HS-5 (cell line): ENCODE measurements around the gene PLEKHG3.

Experiments used
- DNase-seq: peaks from one replicate; pipeline ENCODE4 v3.0.0-alpha.2; 2012; ENCODE audit warnings: low read depth

PLEKHG3 gene

DNA sequence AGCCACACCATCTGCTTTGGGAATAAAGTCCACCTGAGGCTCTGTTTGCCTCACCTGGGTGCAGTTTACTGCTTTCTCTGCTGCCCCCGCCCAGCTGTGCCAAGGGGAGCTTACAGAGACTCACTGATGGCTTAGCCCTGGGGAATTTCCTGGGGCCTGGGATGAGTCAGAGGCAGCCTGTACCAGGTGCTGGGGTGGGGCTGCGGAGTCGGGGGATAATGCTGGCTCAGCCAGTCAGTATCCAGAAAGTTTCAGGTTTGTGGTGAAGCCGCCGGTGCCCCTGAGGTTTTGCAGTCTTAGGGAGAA, 22.3 kb downstream of the PLEKHG3 start:
- DNase-seq, result no peak

DNA sequence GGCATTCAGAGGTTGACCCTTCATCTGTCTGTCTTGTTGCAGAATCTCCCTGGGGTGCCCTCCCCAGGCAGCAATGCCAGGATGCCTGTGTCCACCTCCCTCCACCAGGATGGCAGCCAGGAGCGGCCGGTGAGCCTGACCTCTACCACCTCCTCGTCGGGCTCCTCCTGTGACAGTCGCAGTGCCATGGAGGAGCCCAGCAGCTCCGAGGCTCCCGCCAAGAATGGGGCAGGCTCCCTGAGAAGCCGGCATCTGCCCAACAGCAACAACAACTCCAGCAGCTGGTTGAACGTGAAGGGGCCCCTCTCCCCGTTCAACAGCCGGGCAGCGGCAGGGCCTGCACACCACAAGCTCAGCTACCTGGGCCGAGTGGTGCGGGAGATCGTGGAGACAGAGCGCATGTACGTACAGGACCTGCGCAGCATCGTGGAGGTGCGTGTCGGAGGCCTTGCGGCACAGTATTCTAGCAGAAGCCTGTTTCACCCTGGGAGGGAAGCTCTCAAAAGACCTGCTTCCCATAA, 23.4 kb downstream of the PLEKHG3 start:
- no peak for DNase-seq

DNA sequence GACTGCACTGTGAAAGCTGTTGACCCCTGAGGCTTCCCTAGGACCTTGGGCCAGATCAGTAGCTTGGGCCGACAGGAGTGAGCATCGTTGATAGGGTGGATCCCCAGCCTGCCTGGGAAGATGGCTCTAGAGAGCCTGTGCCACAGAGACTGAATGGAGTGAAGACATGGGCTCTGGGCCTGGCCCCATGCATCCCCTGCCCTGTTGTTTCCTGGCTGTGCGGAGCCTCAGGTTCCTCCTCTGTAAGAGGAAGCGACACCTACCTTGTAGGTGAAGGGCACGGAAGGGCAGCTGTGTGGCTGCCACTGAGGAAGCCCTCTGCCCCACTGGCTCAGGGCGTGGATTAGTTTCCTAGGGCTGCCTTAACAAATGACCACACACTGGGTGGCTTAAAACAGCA, 23.9 kb downstream of the PLEKHG3 start:
- no peak for DNase-seq

DNA sequence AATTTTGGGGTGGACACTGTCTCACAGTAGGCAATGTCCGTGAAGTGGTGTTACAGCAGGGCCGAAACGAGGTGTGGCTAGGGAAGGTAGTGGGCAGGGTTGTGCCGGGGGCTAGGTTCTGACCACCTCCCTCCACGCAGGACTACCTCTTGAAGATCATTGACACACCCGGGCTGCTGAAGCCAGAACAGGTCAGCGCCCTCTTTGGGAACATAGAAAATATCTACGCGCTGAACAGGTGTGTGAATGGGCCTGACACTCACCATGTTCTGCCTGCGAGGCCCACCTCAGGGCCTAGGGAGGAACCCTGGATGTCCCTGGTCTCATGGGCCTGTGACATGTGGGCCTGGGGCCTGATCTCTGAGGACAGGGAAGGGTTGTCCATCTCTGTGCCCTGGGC, 24.6 kb downstream of the PLEKHG3 start:
- no peak for DNase-seq

DNA sequence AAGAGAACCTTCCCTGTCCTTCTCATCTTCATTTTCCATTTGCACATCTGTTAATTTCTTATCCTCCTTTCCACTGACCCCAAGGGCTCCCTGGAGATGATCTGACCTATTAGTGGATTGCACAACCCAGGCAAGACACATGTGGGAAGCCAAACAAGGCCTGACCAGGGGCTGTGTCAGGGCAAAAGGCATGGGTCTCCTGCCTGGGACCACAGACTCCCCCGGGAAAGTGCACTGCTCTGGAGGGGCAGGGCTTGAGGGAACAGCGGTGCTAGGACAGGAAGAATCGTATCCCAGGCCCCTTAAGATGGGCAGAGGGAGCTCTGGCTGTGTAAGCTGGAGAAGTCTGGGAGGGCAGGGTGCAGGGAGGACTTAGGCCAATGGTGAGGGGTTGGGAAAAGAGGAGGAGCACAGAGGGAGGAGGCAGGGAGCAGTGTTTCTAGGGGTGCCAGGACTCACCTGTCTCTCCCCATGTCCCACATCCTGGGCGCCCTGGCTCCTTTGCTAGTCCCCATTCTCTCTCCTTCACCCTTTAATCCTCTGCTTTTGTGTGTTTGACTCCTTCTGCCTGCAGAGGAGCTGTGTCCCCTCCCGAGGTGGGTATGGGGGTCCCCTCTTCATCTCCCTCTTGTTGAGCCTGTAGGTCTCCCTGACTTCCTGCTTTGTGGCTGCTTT, 25.3 kb downstream of the PLEKHG3 start:
- no peak for DNase-seq

DNA sequence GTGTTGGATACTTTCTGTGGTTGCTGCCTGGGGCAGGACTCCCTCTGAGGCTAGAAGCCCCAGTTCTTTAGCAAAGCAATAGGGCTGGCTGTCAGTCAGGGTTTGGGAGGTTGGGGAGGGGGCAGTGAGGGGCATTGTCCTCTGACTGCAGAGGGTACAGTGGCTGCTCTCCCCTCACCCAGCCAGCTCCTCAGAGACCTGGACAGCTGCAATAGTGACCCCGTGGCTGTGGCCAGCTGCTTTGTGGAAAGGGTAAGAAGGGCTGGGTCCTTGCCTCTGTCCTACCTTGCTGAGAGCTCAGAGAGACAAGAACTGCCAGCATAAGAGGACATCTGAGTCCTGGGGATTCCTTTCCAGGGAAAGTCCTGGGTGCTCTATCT, 25.8 kb downstream of the PLEKHG3 start:
- no peak for DNase-seq

DNA sequence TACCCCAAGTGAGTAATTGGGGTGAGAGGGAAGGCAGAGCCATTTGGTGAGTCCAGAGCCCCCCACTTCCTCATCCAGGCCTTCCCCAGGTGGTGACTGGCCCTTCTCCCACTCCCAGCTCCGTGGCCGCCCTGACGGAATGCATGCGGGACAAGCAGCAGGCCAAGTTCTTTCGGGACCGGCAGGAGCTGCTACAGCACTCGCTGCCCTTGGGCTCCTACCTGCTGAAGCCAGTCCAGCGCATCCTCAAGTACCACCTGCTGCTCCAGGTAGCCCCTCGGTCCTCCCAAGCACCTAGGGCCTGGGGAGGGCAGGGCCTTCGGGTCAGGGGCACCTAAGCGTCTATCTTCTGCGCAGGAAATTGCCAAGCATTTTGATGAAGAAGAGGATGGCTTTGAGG, 26.5 kb downstream of the PLEKHG3 start:
- DNase-seq, result no peak

DNA sequence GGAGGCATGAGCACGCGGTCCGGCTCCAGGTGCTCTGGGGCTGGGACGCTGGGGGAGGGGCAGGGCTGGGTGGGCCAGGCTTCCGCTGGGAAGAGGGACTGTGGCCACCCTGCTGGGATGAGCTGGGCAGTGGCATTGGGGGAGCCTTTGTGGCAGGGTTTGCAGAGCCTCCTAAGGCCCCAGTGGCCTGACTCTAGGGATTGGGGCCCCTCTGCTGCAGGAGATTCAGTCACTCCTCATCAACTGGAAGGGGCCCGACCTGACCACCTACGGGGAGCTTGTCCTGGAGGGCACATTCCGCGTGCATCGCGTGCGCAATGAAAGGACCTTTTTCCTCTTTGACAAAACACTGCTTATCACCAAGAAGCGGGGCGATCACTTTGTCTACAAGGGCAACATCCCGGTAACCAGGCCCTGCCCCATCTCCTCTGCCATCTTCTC, 26.9 kb downstream of the PLEKHG3 start:
- DNase-seq, result no peak

DNA sequence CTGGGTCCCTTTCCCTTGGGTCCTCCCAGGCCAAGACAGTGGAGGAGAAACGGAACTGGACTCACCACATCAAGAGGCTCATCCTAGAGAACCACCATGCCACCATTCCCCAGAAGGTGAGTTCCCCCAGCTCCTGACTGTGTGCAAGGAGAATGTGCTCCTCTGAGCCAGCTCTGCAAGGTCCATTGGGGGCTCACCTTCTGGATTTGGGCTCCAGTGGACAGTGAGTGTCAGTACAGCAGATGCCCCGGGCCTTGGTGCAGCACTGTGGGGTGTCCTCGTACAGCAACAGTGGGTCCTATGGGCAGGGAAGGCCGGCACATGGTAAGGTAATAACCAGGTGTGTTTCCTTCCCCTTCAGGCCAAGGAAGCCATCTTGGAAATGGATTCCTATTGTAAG, 27.8 kb downstream of the PLEKHG3 start:
- no peak for DNase-seq

DNA sequence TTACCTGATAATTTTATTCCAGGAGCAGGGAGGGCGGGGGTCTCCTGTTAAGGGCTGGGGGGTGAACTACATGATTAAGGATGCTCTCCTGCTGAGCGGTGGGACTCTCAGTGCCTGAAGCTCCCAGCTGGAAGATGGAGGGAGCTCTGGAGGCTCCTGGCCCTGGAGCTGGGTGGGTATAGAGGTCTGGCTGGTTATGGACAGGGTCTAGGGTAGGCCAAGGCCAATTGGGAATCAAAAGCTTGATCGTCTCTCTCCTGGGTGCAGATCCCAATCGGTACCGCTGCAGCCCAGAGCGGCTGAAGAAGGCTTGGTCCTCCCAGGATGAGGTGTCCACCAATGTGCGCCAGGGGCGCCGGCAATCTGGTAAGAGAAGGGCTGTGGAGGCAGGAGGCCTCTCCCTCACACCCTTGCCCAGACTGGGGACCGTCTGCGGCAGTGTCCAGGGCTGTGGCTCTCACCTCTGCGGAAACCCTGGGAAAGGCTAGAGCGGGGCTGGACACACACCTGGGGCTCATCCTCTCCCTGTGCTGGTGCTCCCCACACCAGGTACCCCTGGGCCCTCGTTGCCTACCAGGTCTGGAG, 28.4 kb downstream of the PLEKHG3 start:
- DNase-seq, result no peak

DNA sequence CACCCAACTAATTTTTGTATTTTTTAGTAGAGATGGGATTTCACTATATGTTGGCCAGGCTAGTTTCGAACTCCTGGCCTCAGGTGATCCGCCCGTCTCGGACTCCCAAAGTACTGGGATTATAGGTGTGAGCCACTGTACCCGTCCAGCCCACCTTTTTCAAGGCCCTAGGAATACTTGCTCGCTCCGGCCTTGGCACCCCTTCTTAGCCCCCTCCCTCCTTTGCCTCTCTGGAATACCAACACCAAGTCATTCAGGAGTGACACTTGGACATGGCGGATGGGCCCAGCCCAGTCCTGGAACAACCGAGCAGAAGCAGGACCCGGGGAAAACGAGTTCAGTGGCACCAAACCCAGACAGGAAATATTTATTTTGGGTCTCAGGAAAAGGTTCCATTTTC, 29.1 kb downstream of the PLEKHG3 start:
- no peak for DNase-seq

DNA sequence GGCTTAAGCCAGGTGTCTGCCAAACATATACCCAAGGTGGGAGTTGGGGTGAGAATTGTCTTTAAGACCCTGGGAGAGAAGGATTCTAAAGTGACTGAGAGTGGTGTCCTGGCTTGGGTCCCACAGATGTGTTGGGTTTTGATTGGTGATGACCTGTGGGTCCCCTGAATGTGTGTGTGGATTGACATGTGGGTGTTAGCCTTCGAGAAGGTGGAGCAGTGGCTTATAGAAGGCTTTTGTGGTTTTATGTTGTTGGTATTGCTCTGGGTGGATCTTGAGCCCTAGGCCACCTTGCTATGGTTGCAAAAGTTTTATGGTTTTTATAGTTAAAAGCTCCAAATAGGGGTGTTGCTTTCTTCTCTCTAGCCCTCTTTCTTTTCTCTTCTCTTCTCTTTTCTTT, 29.7 kb downstream of the PLEKHG3 start:
- no peak for DNase-seq

DNA sequence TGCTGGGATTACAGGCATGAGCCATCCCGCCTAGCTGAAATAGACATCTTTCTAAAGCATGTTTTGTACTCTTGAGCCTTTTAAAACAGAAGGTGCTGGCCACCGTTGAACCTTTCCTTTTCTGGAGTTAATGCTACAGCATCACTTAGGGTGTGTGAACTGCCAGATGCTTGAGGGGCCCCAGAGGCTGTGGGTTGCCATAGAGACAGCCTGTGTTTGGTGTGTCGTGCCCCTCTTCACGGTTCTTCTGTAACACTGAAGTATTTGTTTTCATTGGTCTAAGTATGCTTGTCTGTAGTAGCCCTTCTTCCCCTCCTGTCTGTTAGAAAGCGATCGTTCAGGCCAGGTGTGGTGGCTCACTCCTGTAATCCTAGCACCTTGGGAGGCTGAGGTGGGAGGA, 30.8 kb downstream of the PLEKHG3 start:
- DNase-seq, result no peak

DNA sequence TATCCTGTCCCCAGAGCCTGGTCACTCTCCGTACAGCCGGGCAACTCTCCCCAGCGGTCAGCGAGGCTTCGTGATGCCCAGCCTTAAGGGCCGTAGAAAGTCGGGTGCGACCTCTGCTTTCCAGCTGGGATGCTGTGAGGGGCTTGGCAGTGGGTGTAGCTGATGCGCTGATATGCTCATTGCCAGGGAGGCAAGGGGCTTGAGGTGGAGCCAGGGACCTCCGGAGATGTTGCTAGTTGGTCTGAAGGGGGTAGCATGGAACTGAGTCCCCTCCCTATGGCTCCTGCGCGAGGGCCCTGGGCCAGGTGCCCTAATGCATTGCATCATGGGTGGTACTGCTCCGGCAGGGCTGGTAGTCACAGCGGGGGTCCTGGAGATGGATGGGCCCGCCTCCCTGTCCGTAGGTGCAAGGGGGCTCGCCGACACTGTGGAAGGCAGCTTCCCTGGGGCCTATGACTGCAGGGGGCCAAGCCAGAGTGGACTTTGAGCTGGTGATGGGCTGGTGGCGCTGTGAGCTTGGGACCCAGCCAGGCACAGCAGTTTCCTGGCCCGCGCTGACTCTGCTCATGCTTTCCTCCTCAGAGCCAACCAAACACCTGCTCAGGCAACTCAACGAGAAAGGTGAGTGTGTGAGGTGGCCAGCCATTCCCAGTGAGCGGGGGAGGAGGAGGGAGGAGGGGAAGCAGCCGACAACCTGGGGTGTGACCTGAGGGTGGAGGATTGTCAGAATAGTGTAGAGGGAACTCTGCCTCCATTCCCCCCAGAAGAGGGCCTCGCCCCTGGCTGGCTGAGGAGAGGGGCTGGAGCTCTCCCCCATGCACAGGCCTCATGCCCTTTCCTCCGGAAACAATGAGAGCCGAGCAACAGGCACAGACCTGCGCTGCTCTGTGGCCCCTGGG, 32.3 kb downstream of the PLEKHG3 start:
- no peak for DNase-seq

DNA sequence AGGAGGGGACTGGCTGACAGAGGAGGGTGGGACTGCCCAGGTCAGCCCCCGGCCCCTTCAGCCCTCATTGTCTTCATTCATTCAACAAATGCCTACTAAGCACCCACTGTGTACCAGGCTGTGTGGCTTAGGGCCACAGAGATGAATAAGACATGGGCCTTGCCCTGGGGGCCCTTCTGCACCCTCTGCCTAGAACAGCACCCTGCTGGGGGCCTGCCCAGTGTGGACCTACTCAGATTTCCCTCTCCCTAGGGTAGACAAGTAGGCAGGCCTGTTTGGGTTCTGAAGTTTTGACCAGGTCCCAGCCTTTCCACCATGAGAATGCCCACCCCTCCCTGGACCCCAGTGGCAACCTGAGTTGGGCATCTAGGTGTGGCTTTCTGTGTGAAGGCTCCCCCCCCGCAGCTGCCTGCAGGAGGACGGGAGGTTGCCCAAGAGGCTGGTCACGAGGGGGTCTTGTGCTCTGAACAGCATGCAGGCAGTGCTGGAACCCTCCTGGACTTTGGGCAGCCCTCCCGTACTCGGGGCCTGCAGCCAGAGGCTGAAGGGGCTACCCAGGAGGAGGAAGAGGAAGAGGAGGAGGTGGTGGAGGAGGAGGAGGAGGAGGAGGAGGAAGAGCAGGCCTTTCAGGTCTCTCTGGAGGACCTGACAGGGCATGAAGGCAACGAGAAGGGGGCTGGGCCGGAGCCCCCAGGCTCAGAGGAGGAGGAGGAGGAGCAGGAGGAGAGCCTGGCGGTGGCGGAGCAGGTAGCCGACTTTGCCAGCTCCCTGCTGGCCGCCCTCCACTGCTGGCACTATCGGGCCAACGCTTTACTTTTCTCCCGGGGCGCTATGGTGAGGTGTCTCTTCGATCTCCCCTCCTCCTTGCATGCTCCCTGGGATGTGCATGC, 33.4 kb downstream of the PLEKHG3 start:
- DNase-seq, result no peak

DNA sequence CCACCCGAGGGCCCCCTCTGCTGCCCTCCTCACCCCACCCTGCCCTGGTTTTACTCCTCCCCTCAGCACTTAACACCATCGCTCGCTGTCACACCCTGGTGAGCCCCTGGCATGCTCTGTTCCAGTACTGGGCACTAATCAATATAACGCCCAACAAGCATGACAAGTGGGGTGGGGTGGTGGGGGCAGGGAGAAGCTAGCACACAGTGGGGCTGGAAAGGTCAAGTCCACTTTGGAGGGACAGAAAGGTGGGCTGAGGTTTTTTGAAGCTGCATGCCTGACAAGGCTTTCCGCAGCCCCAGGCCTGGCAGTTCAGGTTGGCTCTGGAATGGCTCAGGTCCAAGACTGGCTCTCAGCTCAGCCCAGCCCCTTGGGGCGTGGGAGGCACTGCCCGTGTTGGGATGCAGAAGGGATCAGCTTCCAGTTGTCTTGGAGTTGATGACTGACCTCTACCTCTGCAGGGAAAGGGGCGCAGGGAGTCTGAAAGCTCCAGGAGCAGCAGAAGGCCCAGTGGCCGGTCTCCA, 34.1 kb downstream of the PLEKHG3 start:
- no peak for DNase-seq

DNA sequence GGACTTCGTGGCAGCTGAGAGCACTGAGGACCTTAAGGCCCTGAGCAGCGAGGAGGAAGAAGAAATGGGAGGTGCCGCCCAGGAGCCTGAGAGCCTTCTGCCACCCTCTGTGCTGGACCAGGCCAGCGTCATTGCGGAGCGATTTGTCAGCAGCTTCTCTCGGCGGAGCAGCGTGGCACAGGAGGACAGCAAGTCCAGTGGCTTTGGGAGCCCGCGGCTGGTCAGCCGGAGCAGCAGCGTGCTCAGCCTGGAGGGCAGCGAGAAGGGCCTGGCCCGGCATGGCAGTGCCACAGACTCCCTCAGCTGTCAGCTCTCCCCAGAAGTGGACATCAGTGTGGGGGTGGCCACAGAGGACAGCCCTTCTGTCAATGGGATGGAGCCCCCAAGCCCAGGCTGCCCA, 37.0 kb downstream of the PLEKHG3 start:
- no peak for DNase-seq

DNA sequence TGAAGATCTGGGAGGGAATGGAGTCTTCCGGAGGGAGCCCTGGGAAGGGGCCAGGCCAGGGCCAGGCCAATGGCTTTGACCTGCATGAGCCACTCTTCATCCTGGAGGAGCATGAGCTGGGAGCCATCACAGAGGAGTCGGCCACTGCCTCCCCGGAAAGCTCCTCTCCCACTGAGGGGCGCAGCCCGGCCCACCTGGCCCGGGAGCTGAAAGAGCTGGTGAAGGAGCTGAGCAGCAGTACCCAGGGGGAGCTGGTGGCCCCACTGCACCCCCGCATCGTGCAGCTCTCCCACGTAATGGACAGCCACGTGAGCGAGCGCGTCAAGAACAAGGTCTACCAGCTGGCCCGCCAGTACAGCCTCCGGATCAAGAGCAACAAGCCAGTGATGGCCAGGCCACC, 37.7 kb downstream of the PLEKHG3 start:
- DNase-seq, result no peak

DNA sequence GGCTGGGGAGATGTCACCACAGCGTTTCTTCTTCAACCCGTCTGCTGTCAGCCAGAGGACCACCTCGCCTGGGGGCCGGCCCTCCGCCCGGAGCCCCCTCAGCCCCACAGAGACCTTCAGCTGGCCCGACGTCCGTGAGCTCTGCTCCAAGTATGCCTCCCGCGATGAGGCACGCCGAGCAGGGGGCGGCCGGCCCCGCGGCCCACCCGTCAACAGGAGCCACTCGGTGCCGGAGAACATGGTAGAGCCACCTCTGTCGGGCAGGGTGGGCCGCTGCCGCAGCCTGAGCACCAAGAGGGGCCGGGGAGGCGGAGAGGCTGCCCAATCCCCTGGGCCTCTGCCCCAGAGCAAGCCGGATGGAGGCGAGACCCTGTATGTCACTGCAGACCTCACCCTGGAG, 38.8 kb downstream of the PLEKHG3 start:
- DNase-seq, result no peak

DNA sequence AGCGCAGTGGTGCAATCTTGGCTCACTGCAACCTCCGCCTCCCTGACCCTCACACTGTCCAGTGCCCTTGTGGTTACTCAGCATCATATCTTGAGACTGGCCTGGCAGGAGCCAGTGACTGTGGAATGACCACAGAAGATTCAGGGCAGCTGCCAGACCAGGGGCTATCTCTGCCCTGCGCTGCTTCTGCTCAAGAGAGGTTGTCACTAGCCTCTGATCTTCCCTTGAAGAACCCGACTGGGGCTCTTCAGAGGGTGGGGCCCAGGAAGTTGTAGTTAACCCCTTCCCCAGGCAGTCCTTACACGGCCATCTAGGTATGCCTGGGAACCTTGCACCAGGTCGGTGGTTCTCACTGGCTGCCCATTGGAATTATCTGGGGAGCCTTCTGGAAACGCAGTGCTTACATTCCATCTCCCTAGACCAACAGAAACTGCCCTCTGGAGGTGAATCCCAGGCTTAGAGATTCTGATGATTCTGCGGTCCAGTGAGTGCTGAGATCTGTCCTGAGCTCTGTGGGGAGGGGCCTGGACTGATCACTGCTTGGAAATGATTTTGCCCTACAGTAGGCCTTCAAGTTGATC, 41.4 kb downstream of the PLEKHG3 start:
- DNase-seq, result no peak
